GM18858 (cell line): ENCODE data around the gene ASPSCR1.

Experiments used
- ATAC-seq: cut with Tn5 transposase; IDR thresholded peaks from one replicate; pipeline ENCODE4 v1.9.1; 2021; ENCODE audit not compliant: unreplicated experiment

The ASPSCR1 gene

GRCh38 chr17:82053130-82053529 lies 75.7 kb downstream of the ASPSCR1 start:
- ATAC-seq: no peak

GRCh38 chr17:82053556-82054263 lies 76.3 kb downstream of the ASPSCR1 start:
- no peak for ATAC-seq

- ATAC-seq: no peak
Measured at GRCh38 chr17:82054351-82055022, 77.1 kb downstream of the ASPSCR1 start.

- ATAC-seq: no peak
Measured at GRCh38 chr17:82055023-82055964, 77.9 kb downstream of the ASPSCR1 start.

GRCh38 chr17:82055965-82056728 lies 78.7 kb downstream of the ASPSCR1 start:
- no peak for ATAC-seq

- ATAC-seq: no peak
Measured at GRCh38 chr17:82056729-82057621, 79.5 kb downstream of the ASPSCR1 start.

GRCh38 chr17:82058230-82058854 lies 80.9 kb downstream of the ASPSCR1 start:
- ATAC-seq: no peak

- no peak for ATAC-seq
Measured at GRCh38 chr17:82058855-82059249, 81.4 kb downstream of the ASPSCR1 start.

GRCh38 chr17:82059272-82060000 lies 82.0 kb downstream of the ASPSCR1 start:
- ATAC-seq: no peak

- no peak for ATAC-seq
Measured at GRCh38 chr17:82060001-82060380, 82.6 kb downstream of the ASPSCR1 start.

- no peak for ATAC-seq
Measured at GRCh38 chr17:82060614-82061013, 83.2 kb downstream of the ASPSCR1 start.

GRCh38 chr17:82061047-82061925 lies 83.9 kb downstream of the ASPSCR1 start:
- no peak for ATAC-seq

- no peak for ATAC-seq
Measured at GRCh38 chr17:82062076-82062983, 84.9 kb downstream of the ASPSCR1 start.

GRCh38 chr17:82062984-82063368 lies 85.5 kb downstream of the ASPSCR1 start:
- no peak for ATAC-seq

GRCh38 chr17:82063424-82064415 lies 86.3 kb downstream of the ASPSCR1 start:
- no peak for ATAC-seq
